GM19023 (cell line): Measurements from ENCODE around the gene SH2D2A.

Source experiments
- ATAC-seq: cut with Tn5 transposase; IDR thresholded peaks from one replicate; pipeline ENCODE4 v1.9.1; 2021; ENCODE audit warnings: mild to moderate bottlenecking, moderate library complexity; ENCODE audit not compliant: unreplicated experiment

The SH2D2A gene

DNA sequence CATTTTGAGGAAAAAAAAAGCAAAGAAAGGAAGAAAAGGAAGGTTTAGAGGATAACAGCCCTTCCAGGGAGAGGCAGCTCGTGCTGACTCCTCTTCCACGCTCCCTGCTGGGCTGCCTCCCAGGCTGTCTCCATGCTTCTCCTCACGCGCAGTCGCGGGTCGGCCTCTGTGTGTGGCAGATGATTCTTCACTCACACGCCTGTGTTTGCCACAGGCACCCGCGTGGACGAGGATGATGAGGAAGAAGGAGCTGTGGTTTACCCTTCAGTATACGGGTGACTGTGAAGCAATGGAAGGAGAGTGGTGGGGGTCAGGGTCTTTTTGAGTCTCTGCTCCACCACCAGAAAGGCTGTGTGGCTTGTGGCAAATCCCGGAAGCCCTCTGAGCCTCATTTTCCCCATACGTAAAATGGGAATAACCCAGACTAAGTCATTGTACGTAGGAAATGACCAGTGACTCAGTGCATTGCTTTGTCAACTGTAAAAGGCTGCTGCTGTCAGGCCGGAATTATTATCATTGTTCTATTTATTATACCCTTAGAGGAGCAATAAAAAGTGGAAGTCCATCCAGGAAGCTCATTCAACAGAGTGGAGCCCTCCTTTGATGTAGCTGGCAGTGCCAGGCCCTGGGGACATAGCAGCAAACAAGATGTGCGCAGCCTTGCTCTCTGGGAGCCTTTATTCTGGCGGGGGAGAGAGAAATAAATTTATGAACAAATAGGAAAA lies 11.9 kb upstream of the SH2D2A start:
- no peak for ATAC-seq

DNA sequence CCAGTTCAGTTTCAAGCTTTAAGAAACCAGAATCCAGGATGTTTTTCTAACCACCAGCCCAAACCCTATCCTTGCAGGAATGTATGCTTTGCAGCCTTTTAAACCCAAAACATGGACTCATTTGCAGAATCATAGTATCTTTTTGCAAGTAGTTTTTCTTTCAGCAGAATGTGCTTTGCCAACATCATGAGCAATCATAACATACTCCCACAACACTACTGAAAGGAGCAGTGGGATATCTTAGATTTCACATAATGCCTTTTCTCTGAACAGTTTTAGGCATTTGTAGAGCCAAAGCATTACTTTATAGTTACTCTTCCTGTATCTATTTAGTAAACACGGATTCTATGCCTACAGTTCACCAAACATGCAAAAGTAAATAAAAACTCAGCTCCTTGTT lies 10.0 kb upstream of the SH2D2A start:
- ATAC-seq = no peak

DNA sequence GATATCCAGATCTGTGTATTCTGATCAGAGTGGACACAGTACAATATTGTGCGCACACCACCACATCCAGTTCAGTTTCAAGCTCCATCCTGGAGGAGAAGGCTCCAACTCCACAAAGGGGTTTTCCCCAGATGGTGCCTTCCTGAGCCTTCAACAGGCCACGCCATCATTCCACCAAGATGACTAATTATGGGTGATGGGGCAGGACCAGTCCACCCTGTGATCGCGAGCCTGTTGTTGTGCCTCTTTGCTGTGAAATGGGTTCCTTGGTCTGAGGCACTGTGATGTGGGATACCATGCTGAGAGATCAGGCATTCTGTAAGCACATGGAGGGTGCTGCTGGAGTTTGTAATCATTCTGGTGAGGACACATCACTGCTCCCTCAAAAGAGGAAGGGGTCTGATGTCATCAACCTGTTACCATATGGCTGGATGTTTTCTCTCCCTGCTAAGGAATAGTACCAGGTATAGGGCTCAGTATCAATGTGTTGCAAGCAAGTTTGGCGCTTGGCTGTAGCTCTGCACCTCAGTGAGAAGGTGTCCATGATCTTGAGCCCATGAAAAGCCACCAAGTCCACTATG lies 6.7 kb upstream of the SH2D2A start:
- no peak for ATAC-seq

DNA sequence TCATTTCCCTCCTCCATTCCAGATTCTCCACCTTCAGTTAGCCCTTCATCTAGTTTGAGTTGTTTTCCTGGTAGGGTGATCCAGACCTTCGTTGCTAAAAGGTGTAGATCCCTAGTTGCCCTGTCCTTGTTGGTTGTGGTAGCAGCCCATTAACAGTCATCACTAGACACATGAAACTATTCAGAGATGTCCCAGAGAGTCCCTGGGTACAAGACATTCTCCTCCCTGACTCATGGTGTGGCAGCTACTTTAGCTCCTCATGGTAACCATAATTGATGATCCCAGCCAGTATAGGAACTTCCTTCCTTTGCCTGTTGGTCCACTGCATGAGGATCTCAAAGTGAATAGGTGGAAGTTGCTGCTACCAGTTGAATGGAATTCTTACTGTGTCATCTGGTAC lies 6.0 kb upstream of the SH2D2A start:
- no peak for ATAC-seq

DNA sequence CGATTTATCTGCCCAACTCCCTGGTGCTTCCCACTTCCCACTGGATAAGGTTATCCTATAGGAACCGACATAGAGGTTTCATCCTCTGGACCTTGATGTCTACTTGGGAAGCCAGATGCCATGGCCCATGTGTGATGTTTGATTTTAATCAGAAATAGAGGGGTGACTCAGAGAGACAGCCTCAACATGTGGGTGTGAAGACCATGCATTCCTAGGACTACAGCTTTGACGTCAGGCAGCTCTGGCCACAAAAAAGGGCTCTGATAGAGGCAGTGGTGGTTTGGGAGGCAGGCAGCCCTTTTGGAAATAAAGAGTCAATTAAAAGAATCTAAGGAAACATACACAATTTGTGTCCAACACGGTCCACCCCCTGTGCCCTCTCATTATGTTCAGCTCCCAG lies 5.2 kb upstream of the SH2D2A start:
- ATAC-seq = no peak

DNA sequence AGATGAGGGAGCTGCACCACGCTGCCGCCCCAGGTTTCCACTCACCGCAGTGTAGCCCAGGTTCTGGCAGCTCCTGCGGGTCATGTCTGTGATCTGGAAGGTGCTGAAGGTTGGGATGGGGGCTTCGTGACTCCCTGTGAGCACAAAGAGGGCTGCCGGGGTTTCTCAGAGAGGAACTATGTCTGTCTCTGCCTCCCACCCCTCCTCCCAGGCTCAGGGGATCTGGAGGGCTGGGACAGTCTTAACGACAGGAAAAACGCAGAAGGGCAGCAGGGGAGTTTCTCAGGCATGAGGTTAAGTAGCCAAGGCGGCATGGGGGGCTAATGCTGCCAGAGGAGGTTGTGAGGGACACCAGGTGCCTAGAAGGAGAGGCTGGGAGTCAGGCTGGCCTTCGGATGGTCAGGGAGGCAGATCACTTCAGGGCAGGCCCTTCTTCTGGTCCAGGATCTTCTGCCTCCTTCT lies 656 bp downstream of the SH2D2A start:
- ATAC-seq = no peak

DNA sequence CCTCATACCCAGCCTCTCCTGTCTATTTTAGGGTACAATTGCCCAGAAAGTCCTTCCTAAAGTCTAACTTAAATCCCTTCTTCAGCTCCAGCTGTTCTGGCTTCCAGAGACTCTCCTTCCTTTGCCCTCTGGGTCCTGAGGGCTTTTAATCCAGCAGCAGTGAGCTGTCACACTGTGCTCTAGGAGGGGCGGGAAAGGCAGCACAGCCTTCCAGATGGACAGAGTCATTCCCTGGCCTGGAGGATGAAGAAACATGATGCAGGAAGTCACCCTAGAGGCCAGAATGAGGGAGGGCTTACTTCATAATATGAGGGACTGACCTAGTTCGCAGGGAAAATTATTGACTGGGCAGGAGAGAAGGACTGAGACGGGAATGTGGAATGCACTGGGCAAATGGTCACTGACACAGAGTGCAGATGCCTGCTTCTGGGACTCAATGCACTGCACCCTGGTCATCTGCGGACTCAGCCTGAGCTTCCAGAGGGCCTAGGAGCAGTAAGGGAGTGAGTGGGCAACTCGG lies 1.3 kb downstream of the SH2D2A start:
- no peak for ATAC-seq

DNA sequence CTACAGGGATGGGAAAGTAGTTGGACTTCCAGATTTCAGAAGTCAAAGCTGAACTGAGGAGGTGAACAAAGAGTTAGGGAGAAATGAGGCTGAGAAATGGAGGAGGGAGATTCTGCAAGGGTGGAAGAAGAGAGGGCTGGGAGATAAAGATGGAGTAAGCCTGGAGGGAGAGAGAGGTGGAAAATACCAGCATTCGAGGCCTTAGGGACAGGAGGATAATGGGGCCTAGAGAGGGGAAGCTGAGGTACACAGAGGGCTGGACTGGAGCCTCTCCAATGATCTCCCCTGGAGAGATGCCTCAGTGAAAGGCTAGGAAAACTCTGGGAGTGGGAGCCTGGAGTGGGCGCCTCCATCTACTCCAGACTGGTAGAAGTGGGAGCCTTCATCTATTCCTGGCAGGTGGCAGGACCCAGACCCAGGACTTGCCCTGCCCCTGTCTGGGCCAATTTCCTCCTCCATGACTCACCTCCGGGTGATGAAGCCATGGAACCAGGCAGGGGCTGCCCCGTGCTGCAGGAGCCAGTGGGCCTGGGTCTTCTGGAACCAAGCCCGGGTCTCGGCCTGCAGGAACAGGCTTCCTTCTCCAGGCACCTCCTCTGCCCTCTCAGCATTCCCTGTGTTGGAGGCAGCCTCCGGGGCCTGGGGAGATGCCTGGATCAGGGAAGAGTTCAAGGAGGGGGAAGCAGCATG lies 1.9 kb downstream of the SH2D2A start:
- ATAC-seq = no peak

DNA sequence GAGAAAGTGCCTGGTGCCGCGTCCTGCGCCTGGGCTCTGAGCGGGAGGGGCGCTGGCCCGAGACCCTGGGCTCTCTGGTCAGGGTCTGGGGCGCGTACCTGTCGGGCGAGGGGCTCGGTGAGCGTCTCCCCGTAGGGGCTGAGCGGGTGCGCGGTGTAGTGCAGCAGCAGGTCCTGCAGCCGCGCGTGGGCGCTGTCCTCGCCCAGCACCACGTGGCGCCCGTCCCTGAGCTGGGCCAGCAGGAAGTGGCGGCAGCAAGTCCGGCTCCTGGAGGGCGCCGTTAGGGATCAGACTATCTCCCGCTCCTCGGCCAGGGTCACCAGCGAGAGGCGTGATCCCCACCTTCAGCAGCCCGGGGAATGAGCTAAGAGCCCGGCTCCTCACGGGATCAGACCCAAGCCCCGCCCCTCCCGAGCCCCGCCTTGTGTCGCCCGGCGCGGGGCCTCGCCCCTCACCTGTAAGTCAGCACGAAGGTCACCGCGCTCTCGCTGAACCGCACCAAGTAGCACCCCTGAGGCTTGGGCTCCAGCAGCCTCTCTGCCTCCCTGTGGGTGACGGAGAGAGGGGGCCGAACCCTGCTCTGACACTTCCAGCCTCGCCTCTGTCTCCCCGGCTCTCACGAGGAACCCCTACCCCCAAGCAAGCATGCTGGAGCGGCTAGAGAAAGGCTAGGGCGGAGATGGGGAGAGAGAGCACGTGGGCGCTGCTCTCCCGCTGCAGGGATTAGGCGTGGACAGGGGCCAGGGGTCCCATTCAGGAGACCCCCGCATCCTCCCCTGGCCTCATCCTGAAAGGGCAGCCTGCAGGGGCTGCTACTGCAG lies 2.7 kb downstream of the SH2D2A start:
- ATAC-seq = peak; percentile 62

DNA sequence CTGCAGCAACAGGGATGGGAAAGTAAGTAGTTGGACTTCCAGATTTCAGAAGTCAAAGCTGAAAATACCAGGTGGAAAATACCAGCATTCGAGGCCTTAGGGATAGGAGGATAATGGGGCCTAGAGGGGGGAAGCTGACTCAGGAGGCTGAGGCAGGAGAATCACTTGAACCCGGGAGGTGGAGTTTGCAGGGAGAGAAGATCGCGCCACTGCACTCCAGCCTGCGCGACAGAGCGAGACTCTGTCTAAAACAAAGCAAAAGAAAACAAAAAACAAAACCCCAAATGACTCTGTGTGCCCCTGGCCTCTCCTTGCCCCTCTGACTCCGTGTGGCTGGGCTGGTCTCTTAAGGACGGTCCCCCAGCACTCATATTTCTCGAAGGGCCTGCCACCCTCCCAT lies 3.4 kb downstream of the SH2D2A start:
- no peak for ATAC-seq

DNA sequence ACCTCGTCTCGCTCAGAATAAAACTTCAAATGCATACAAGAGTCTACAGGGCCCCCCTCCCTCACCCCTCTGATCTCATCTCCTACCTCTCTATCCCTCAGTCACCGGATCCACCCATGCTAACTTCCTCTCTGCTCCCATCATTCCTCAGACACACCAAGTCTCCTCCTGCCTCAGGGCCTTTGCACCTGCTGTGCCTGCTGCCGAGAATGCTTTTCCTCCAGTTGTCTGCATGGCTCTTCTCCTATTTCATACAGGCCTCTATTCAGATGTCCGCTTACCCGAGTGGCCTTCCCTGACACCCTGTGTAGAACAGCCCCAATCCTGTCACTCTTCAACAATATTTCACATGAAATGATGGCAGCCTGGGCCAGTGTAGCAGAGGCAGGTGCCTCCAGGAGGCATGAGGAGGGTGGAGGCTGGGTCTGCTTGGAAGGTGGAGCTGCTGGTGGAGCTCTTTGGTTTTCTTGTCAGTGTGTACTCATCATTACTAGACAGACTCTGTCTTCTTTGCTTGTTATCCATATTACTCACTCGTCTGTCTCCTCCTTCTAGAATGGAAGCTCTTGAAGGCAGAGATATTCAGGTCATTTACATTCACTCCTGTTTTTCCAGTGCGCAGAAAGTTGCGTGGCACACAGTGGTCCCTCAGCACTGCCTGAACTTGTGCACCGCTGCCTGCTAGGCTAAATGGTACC lies 4.2 kb downstream of the SH2D2A start:
- ATAC-seq = no peak

DNA sequence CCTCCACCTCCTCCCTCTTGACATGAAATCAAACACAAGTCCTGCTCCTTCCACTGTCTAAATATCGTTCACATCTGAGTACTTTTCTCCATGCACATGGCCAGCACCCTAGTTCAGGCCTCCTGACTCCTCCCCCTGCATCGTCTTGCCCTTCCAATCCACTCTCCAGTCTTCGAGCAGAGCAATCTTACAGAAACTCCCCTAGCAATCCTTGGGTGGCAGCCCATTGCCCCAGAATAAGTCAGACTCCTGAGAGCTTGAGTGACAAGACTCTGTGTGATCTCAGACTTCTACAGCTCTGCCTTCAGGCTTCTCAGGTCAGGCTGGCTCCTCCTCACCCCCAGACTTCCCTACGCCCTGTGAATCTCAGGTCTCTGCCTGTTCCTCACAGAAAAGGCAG lies 5.5 kb downstream of the SH2D2A start:
- ATAC-seq = no peak

DNA sequence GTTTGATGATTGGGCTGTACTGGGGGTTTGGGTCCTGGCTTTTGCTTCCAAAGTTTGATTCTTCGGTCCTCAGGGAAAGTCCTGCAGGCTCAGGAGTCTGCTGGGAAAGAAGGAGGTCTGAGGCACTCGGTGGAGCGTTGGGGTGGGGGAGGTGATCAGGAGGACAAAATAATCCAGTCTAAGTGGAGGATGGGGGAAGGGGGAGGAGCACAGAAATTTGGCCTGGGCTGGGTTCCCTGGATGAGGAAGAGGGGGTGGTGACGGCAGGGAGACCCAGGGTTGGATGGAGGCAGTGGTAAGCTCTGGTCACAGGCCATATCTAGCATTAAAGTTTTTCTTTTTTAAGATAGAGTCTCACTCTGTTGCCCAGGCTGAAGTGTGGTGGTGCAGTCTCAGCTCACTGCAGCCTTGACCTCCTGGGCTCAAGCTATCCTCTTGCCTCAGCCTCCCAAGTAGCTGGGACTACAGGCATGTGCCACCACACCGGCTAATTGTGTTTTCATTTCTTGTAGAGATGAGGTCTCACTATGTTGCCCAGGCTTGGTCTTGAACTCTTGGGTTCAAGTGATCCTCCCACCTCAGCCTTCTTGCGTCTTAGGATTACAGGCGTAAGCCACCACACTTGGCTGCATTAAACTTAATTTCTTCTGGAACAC lies 6.8 kb downstream of the SH2D2A start:
- no peak for ATAC-seq

DNA sequence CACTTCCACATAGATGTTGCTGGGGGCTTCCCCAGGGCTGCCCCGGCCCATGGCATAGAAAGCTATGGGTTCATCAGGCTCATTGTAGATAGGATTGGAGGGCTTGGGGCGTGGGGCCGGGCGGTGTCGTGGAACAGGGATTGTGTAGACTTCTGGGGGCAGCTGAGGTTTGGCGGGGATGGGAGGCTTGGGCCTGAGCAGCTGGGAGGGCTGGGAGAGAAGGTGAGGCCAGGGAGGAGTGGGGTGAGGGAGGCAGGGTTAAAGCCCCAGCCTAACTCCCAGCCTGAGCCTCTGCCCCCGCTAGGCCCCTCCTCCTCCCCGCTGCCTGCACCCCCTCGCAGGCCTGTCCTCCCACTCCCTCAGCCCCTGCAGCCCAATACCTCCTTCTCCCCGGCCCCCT lies 7.4 kb downstream of the SH2D2A start:
- ATAC-seq = no peak

DNA sequence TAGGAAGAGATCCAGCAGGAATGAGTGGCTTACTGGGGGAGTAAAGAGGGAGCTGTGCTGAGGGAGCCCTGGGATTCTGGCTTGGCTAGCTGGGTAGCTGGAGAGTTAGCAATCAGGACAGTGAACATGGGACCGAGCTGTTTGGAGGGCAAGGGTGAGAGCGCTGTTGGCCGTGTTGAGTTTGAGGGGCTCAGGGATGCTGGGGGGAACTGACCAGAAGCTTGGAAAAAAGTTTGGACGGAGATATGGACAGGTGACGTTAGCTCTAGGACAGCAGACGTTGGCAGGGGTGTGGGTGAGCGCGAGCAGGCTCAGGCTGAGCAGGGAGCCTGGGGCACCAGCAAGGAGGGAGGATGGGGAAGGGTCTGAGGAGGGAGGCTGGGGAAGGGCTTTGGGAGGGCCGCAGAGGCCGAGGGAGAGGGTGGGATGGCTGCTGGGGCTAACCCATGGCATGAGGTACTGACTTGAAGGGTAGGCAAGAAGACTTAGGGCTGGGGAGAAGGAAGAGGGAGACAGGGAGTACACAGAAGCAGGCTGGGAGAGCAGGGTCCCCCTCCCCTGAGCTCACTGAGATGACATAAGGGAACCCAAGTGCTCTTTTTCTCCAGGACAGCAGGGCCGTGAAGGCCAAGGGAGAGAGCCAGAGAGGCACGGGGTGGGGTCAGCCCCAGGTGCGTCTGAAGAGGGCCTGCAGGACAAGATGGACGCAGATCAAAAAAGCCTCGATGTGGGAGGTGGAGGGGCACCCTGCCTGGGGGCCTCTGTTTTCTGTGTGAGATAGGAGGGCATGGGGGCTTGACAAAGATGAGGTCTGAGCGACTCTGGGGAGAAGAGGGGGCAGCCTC lies 8.2 kb downstream of the SH2D2A start:
- no peak for ATAC-seq

DNA sequence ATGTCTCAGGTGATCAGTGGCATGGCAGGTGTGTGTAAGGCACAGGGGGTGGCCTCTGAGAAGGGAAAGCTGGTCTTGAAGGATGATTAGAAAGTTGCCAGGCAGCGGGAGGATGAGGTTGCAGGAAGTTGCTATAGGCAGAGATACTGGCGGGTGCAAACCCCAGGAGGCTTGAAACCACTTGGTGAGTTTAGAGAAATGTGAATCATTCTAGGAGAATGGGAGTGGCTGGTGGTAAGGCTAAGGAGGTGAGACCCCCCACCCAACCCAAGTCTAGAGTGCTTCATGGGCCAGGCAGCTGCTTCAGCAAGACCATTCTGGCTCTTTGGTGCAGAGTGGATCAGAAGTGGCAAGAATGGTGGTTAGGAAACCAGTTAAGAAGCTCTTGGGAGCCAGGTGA lies 9.0 kb downstream of the SH2D2A start:
- ATAC-seq = no peak

DNA sequence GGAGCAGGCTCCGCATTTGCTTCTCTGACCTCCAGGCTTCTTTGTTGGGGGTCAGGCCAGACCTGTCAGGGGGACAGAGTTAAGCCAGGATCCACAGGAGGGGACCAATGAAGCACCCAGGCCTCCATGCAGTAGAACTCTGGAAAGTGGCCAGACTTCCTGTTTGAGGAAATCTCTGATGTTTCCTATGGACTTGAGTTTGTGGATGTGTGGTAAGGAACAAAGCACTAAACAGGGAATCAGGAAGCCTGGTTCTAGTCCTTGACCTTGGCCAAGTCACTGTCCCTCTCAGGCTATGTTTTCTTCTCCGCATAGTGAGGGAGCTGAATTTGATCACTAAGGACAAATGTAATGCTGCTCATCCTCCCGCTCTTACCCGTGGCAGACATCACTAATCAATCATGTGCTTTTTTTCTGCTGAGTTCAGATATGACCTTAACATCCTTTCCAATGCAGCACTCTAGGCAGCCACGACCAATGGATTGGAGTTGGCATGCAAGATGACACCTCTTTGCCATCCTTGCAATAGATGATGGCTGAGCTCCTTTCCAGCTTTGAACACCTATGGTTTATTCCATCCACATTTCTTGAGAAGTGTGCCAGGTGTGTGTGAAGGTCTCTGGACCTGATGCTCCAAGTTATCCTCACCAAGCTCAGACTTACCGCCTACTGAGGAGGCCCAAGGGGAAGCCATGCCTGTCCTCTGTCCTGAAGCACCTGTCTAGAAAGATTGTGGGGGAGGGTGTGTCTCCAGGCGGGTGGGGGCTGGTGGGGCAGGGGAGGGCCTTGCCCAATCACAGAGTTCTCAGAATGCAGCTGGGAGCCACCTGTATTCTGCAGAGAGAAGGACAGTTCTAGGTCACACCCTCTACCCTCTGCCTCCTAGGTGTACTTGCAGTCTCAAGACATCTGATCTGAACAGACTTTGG lies 9.9 kb downstream of the SH2D2A start:
- ATAC-seq = no peak
